ENCODE measurements around the gene SQOR. TPM values are rescaled to one million over a fixed set of nuclear protein-coding genes. Genes with fewer than 3 reads are reported as not detected.

SQOR gene
- total RNA-seq, 6 experiments from 2014 or later = 34.2 to 77.7 (median 49.1) TPM

DNA sequence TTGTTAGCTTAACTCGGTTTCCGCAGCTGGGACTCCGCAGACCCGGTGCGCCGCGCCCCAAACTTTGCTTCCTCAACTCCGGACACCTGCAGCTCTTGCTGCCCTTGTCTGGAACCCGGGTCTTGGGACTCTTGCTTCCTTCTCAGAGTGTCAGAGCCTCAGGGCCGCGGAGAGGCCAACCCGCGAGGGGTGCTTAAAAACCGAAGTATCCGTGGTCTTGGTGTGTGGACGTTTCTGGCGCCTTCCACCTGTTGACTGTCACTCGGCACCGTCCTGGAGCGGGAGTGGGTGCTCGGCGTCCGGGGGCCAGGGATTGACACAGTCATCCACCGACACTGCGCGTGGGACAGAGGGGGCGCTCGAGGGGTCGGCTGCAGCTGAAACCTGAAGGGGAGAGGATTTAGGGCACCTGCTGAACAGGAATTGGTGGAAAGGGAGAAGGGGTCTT is 386 bp downstream of the SQOR start:
- peak; percentile 84 to 87 (median 85) for DNase-seq
- TF ChIP-seq POLR2A (IDR thresholded peaks at IDR 0.05) = no peak
- TF ChIP-seq, protein P1, sequence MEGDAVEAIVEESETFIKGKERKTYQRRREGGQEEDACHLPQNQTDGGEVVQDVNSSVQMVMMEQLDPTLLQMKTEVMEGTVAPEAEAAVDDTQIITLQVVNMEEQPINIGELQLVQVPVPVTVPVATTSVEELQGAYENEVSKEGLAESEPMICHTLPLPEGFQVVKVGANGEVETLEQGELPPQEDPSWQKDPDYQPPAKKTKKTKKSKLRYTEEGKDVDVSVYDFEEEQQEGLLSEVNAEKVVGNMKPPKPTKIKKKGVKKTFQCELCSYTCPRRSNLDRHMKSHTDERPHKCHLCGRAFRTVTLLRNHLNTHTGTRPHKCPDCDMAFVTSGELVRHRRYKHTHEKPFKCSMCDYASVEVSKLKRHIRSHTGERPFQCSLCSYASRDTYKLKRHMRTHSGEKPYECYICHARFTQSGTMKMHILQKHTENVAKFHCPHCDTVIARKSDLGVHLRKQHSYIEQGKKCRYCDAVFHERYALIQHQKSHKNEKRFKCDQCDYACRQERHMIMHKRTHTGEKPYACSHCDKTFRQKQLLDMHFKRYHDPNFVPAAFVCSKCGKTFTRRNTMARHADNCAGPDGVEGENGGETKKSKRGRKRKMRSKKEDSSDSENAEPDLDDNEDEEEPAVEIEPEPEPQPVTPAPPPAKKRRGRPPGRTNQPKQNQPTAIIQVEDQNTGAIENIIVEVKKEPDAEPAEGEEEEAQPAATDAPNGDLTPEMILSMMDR (IDR thresholded peaks at IDR 0.05) = peak; percentile 35 to 61 (median 55)
- ATAC-seq = peak; percentile 60 to 68 (median 64)
- Histone ChIP-seq H3K36me3 (no peaks in the 10 kb centered on the region), H3K9me3 (no peaks in the 10 kb centered on the region), H3K4me3 (peak overlapping the region; percentile 73 to 96 (median 91)), H3K27me3 (no peaks in the 10 kb centered on the region), H3K4me1 (peaks cover 0 to 34% (median 5%) of the 10 kb centered on the region in 4 donors), H3K27ac (peak overlapping the region; percentile 95 to 99 (median 96))
- intact Hi-C loops (cut with DNase I) = no loop called here
- 0% methylated on average over 3 of the region's 29 CpGs for WGBS (ENCODE audit: insufficient coverage, low coverage, low lambda C conversion rate, missing lambda C conversion rate)

DNA sequence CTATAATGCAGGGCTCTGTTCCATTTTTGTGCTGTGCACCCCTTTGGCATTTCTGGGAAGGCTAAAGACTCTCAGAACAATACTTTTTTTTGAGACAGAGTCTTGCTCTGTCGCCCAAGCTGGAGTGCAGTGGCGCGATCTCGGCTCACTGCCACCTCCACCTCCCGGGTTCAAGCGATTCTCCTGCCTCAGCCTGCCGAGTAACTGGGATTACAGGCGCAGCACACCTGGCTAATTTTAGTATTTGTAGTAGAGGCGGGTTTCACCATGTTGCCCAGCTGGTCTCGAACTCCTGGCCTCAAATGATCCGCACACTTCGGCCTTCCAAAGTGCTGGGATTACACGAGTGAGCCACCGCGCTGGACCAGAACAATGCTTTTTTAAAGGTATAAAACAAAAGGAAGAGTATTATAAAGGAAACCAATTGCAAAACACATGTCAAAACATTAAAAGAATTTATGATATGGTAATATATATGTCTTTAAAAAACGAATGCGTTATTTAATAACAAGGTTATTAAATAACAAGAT is 999 bp downstream of the SQOR start:
- intact Hi-C loops (cut with DNase I) = no loop called here
- WGBS (ENCODE audit: insufficient coverage, low coverage, low lambda C conversion rate, missing lambda C conversion rate) = 27% methylated on average over 15 of the region's 17 CpGs
- H3K4me3 ChIP-seq = peak overlapping the region; percentile 73 to 96 (median 91)
- H3K27ac ChIP-seq = peak overlapping the region; percentile 95 to 99 (median 96)
- H3K27me3 ChIP-seq = no peaks in the 10 kb centered on the region
- DNase-seq (no peak), ATAC-seq (no peak)
- H3K4me1 ChIP-seq = peaks cover 0 to 40% (median 9%) of the 10 kb centered on the region in 4 donors
- H3K9me3 ChIP-seq = no peaks in the 10 kb centered on the region
- no peak for TF ChIP-seq POLR2A (IDR thresholded peaks at IDR 0.05)
- TF ChIP-seq, protein P1 (IDR thresholded peaks at IDR 0.05) = no peak
- H3K36me3 ChIP-seq = no peaks in the 10 kb centered on the region

DNA sequence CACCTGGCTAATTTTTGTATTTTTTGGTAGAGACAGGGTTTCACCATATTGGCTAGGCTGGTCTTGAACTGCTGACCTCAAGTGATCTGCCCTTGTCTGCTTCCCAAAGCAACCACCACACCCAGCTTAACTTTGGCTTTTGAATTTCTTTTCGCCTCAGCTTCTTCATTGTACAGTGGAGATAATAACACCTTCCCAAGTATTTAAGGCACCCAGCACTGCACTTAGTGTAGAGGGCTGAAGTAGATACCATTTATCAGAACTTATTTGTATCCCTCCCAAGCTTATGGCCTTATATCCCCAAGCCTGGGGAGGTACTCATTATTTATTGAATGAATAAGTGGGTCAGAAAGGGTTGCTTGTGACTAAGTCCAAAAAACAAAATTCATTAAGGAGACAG is 2.3 kb downstream of the SQOR start:
- no peak for ATAC-seq
- DNase-seq = no peak
- 36% methylated on average over 1 of the region's 1 CpG for WGBS (ENCODE audit: insufficient coverage, low coverage, low lambda C conversion rate, missing lambda C conversion rate)
- Histone ChIP-seq H3K9me3 (no peaks in the 10 kb centered on the region), H3K36me3 (no peaks in the 10 kb centered on the region), H3K27me3 (no peaks in the 10 kb centered on the region), H3K4me3 (peak overlapping the region in 2 of 3 donors; percentile 13 to 26), H3K27ac (peak overlapping the region; percentile 46 to 95 (median 76)), H3K4me1 (peaks cover 0 to 52% (median 15%) of the 10 kb centered on the region in 4 donors)
- TF ChIP-seq, protein P1 (IDR thresholded peaks at IDR 0.05) = no peak
- TF ChIP-seq POLR2A (IDR thresholded peaks at IDR 0.05) = no peak
- intact Hi-C loops (cut with DNase I) = no loop called here

DNA sequence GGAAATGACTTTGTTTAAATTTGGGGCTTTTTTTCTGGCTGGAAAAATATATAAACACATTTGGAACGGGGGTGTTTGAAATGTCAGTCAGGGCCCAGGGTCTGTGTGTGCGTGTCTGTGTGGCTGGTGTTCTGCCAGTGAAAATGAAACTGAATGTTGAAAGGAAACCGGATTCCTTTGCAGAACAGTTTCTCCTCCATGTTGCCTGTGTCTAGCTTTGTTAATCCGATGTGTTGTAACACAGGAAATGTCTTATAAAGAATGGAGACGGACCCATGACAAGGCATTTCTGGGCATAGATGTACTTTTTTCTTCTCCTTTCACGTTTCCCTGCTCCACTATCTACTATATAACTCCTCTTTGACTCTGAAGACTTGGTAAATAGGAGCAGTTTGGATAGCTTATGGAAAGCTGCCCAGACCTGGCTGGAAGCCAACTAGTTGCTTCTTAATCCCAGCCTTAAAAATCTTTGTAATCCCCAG is 2.8 kb downstream of the SQOR start:
- Histone ChIP-seq H3K27ac (peak overlapping the region; percentile 46 to 95 (median 76)), H3K27me3 (no peaks in the 10 kb centered on the region)
- intact Hi-C loops (cut with DNase I) = no loop called here

More for the DNA sequence above, 2.8 kb downstream of the SQOR start:
- Histone ChIP-seq H3K36me3 (no peaks in the 10 kb centered on the region), H3K4me3 (peak overlapping the region in 2 of 3 donors; percentile 13 to 26), H3K4me1 (peaks cover 0 to 56% (median 18%) of the 10 kb centered on the region in 4 donors), H3K9me3 (no peaks in the 10 kb centered on the region)
- TF ChIP-seq, protein P1 (IDR thresholded peaks at IDR 0.05) = no peak
- peak; percentile 59 for TF ChIP-seq POLR2A (IDR thresholded peaks at IDR 0.05)
- DNase-seq (peak in 2 of 3 donors; percentile 48 to 74), ATAC-seq (peak; percentile 18 to 39 (median 24))
- 2% methylated on average over 6 of the region's 6 CpGs for WGBS (ENCODE audit: insufficient coverage, low coverage, low lambda C conversion rate, missing lambda C conversion rate)

Measured in right lobe of liver (tissue), 6 donors.